NCI-H1417 (cell line): Measurements from ENCODE around the gene RPS2.
A peak's percentile ranks its signal among the peaks of the same experiment; 100 is the strongest.

Experiments used
- DNase-seq, 3 experiments: peaks; one replicate each; lab custom pipeline; 2025; lab: John Stamatoyannopoulos, UW

Gene RPS2

DNA sequence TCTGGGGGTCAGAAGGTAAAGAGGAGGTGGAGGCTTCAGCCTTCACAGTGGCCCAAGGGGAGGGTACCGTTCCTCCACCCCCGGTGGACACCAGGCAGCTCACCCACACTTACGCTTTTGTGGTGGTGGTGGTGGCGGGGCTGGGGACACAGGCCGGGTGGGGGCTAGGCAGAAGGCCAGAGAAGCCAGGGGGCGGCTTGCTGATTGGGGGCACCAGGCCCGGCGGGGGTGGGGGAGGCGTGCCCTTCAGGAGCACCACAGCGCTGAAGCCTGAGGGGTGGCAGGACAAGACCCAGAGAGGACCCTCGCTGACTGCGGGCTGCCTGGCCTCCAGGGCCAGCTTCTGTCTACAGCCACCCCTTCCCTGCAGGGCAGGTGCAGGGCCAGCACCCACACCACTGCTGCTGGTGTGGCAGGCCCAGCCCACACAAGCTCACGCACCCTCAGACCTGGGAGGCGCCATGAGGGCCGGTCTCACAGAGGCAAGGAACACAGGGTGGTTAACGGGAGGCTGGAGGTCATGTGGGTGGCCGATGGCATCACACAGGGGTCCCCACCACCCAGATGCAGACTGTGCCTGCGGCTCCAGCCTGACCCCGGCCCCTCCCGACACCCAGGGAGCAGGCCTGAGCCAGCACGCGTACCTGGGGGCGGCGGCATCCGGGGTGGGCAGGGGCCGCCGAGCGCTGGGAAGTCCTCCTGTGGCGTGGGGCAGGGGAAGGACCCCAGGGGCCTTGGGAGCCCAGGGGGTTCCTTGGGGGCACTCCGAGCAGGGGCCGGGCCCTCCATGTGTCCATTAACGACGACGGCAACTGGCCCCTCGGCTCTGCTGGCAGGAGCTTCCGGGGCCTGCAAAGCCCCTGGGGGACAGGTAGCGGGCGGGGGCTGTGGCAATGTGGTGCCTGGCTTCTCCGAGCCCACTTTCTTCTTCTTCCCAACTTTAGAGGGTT lies 34.5 kb upstream of the RPS2 start:
- DNase-seq = no peak

DNA sequence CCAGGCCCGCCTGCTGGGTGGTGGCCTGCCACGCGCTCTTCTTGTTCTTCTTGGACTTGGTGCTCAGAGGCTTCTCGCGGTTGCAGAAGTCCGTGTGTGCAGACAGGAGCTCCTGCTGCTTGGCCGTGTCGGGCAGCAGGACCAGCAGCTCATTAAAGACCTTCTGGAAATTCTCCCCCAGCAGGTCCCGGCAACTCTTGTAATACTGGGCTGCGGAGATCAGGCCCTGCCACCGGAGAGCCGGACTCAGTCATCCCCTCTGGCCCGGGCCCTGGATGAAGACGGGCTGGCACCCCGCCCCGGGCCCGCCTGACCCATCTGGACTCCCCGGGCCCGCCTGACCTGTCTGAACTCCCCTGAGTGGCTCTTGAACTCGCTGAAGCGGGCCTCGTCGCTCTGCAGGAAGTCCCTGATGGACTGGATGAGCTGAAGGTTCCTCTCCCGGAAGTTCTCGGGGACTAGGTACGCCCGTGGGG lies 33.8 kb upstream of the RPS2 start:
- no peak for DNase-seq

DNA sequence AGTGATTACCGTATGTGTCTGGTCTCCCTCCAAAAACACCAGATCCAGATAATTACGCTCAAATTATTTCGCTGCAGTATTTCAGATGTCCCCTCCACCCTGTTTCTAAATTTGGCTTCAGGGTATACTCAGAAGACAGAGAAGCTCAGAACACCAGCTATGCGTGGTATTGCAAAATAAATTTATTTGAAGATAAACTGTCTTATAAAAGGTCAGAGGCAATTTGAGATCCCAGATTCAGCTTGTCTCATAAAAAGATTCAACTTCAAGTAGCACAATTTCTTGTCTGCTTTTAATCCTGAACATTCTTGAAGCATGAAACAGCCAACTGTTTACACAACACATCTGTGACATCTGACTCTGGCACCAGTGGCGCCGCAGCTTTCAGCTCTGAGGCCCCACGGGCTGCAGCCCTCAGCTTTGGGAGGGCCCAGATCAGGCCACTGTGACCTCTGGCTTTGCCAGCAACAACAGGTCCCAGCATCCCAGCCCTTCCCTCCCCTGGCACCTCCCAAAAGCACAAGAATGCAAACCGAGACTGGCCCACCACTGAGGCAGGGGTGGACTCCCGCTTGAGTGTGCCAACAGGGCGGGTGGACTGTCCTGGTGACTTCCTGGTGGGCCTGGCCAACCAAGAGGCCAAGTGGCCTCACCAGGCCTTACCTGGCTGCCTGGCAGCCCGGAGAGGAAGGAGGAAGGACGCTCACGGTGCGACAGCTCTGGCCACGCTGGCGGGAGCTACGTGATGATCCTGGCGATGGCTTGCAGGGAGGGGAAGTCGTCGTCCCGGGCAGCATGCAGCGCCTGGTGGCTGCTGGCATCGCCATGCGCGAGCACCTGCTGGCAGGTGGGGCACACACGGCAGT lies 33.1 kb upstream of the RPS2 start:
- DNase-seq = no peak

DNA sequence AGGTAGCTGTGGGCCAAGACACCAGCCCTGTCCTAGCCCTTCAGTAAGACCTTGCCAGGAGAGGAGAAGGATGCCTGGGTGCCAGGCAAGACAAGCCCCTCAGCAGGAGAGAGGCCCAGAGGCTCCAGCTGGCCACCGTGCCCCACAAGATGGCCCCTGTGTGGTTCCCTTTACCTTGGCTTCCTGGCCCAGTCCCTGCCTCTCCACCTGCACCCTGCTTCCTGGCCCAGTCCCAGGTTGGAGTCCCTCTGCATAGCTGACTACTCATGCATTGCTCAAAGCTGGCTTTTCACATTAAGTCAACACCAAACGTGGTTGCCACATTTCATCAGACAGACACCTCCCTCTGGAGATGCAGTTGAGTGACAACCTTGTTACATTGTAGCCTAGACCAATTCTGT lies 29.1 kb upstream of the RPS2 start:
- DNase-seq = no peak

DNA sequence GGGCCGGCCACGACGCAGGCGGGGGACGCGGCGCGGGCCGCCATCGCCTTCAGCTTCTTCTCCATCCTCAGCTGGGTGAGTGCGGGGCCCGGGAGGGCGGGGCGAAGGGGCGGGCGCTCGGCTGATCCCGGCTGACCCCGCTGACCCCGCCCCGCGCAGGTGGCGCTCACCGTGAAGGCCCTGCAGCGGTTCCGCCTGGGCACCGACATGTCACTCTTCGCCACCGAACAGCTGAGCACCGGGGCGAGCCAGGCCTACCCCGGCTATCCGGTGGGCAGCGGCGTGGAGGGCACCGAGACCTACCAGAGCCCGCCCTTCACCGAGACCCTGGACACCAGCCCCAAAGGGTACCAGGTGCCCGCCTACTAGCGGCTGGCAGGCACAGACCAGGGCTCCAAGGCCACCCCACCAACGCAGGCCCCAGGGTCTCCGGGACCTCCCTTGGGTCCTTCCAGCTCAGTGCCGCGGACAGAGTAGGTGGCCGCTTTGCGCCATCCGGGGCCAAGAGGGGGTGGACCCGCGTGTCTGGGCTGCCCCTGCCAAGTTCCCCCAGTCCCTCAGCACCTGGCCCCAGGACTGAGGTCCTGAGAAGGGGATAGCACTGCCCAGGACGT lies 28.2 kb upstream of the RPS2 start:
- DNase-seq = no peak

DNA sequence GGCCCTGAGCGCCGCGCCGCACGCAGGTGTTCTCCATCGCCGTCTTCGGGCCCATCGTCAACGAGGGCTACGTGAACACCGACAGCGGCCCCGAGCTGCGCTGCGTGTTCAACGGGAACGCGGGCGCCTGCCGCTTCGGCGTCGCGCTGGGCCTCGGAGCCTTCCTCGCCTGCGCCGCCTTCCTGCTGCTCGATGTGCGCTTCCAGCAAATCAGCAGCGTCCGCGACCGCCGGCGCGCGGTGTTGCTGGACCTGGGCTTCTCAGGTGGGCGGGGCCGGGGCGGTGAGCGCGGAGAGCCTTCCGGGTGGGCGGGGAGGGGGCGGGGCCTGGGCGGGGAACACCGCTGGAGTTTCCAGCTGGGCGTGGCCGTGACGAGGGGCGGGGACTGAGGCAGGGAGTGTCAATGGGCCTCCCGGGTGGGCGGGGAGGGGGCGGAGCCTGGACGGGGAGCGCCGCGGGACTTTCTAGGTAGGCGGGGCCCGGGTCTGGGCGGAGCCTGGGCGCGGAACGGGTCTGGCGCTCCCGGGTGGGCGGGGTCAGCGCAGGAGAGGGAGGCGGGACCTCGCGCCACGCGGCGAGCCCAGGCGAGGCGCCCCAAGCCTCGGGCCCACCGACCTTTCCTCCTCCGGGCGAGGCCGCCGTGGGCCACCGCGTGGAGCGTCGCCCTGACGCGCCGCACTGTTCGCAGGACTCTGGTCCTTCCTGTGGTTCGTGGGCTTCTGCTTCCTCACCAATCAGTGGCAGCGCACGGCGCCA lies 27.5 kb upstream of the RPS2 start:
- DNase-seq = peak in 1 of 3 experiments; percentile 78

DNA sequence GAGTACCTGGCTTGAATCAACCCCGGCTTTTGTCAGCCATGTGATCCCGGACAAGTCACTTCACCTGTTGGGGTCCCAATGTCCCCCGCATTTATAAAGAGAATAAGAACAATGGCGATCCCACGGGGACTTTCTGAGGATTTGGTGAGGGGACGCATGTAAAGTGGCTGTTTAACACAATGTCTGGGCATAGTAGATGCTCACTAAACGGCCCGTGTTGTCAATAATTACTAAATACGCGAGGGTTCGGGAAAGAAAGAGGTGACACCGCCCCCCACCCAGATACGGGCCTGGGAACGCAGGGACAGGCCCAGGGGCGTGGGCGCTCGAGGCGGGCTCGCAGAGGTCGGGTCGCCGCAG lies 26.9 kb upstream of the RPS2 start:
- DNase-seq = no peak

DNA sequence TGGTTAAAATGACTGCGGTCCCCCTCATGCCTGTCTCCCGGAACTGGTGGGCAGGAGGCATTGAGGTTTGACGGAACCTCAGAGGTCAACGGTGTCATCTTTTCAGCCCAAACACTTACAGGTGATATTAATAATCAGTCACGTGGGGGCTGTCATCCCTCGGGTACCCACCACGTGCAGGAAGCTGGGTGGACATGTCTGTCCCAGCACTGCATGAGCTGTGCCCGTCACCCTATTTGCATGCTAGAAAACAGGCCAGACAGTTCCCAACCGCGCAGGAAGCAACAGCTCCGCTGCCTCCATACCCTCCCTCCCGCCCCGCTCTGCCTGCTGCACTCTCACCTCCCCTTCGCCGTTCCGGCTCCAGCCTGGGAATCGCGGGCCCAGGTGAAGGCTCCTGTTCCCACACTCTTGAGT lies 26.5 kb upstream of the RPS2 start:
- no peak for DNase-seq

DNA sequence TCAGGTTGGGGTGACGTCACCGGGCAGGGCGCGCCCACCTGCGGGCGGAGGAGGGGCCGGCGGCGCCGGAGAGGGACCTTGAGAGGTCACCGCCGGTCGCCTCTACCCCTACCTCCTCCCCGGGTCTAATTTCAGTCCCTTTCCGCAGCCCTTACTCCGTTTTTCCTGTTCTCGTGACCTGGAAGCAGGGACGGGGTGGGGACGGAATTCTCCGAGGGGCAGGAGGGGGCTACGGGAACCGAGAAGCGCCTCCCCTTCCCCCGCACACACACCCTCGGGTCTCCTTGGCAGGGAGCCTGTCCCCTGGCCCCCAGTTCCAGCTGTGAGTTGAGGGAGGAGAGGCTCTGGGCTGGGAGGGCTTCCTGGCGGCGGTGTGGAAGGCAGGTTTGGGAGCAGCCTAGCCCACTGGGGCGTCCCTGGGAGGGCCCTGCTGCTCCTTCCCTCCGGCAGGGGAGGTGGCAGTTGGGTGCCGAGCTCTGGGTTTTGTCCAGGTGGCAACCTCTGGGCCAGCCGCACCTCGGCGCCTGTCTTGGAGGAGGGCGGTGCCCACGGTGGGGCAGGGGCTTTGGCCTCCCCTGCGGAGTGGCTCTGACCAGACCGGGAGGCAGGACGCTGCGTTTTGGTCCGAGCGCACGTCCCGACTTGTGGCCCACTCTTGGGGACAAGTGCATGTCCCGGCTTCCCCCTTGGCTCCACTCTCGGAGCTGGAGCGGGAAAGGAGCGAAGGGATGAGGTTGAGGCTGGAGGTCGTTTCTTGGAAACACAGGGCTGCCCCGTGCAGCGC lies 25.9 kb upstream of the RPS2 start:
- DNase-seq = peak; percentile 50 to 64 (median 60)

DNA sequence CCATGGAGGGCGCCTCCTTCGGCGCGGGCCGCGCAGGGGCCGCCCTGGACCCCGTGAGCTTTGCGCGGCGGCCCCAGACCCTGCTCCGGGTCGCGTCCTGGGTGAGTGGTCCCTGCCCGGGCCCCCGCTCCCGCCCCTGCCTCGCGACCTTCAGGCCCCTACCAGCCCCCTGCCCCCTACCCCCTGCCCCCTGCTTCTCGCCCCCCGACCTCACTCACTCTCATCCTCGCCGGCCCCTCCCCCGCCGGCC lies 25.4 kb upstream of the RPS2 start:
- no peak for DNase-seq

DNA sequence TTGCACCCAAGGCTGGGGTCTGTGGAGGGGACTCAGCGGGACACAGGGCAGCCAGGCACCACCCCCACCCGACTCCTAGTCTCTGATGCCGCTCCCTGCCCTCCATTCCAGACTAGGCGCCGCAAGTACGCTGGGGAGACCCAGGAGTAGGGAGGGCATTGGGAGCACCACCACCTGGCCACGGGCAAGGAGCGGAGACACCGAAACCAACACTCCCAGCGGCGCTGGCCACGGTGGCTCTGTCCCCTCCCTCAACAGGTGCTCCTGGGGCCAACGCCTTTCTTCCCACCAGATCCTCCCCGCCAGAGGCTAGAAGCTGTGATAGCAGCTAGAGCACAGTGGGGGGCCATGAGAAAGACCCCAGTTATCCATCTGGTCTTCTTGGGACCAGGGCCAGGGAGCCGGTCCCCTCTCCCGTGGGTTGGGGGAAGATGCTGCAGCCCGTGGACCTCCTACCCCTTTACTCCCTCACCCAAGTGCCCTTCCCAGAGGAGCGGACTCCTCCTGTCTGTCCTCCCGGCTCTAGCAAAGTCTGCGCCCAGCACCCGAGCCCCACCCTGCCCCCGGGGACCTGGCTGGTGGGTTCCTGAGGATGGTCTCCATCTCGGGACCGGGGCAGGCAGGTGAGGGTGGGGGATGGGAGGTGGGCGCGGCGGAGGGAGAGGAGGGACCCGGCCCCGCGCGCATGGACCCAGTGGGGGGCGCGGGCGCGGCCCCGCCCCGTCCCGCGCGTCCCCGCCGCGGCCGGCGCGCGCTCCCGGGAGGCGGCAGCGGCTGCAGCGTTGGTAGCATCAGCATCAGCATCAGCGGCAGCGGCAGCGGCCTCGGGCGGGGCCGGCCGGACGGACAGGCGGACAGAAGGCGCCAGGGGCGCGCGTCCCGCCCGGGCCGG lies 24.8 kb upstream of the RPS2 start, which contains the start of gene SYNGR3:
TSS of gene SYNGR3 (plus strand) at position 762 of the 892 bp plus-strand sequence. CDS start 133 bp downstream, outside the sequence.
- DNase-seq = peak; percentile 52 to 81 (median 73)

DNA sequence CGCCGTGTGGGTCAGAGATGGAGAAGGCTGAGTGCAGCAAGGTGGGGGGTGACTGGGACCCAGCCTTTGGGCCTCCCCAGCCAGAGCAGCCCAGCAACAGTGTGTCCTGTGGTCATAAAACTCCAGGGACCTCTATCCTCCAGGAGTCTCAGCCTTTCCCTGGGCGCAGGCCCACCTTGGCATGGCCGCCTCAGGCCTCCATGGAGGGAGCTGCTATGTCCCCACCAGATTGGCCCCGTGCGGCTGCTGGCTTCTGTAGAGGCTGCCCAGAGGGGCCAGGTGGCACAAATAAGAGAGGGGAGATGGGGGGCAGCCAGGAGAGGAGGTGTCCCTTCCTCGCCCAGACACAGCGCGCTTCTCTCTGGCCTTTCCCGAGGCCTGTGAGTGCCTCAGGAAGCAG lies 22.6 kb upstream of the RPS2 start:
- no peak for DNase-seq

DNA sequence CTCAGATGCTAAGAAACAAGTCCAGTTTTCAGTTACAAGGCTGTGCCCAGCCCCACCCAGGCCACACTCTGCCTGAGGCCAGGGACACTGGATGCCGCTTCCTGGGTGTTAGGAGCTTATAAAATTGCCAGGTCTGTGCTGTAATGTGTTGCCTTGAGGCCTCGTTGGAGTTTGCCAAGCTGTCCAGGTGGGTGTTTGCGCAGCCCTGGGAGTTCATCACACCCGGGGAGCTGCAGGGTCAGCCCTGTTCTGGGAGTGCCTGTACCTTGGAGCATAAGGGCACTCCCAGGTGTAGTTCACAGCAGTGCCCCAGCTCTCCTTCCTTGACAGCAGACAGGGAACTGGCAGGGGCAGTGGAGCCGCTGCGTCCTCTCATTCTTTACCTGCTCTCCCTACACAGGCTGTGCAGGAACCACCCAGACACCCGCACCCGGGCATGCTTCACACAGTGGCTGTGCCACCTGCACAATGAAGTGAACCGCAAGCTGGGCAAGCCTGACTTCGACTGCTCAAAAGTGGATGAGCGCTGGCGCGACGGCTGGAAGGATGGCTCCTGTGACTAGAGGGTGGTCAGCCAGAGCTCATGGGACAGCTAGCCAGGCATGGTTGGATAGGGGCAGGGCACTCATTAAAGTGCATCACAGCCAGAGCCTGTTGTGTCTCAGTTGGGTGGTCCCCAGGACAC lies 21.0 kb upstream of the RPS2 start:
- no peak for DNase-seq

DNA sequence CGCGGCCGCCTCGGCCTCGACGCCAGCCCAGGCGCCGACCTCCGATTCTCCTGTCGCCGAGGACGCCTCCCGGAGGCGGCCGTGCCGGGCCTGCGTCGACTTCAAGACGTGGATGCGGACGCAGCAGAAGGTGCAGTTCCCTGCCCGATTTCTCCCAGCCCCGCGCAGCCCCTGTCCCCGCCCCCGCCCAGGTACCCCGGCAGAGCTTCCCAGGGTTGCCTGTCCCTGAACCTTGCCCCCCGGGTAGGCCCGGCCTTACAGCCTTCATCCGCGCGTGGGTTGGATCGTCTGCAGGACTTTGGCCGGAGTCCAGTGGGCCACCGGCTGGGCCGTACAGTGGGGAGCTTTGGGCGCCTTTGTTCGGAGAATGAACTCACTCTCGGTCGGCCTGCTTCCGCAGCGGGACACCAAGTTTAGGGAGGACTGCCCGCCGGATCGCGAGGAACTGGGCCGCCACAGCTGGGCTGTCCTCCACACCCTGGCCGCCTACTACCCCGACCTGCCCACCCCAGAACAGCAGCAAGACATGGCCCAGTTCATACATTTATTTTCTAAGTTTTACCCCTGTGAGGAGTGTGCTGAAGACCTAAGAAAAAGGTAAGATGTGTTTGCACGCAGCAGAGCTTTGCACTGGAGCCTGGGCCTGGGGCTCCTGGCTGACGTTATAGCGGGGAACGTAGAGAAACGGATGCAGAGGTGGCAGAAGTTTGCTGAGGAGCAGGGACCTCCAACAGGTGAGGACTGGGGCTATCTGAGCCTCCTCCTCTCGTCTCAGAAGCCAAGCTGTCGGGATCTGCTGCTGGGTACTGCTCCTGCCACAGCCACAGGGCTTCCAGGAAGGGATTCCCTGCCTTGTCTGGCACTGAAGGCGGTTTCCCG lies 20.0 kb upstream of the RPS2 start:
- peak in 2 of 3 experiments; percentile 46 to 70 for DNase-seq

DNA sequence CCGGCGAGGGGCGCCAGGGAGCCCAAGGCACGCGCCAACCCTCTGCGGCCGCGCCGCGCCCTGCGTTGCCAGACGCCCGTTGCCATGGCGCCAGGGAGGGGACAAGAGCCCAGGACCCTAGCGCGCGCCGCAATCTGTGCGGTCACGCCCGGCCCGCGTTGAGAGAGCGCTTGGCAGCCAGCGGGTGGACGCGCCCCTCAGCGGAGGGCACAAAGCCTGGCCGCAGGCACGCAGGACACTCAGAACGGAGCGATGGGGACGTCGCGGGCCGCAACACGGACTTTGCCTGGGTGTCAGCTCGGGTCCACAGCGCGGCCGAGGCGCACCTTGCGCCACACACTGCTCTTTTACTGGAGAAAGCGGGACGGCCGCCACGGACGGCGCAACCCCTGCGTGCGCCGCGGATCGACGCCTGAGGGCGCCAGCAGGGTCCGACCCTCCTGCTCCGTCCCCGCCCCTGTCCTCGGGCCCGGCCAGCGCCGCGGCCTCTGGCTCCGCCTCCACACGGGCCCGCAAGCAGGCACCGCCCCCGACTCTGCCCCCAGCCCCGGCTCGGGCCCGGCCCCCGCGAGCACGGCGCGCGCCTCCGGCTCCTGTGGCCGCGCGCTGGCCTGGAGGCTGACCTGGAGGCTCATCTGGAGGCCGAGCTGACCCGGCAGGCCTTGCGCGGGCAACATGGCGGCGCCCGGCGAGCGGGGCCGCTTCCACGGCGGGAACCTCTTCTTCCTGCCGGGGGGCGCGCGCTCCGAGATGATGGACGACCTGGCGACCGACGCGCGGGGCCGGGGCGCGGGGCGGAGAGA lies 19.1 kb upstream of the RPS2 start, which contains the start of gene GFER:
TSS of gene GFER (plus strand) at position 650 of the 803 bp plus-strand sequence. CDS start at position 676, 26 bp downstream.
- peak; percentile 90 to 94 (median 91) for DNase-seq

DNA sequence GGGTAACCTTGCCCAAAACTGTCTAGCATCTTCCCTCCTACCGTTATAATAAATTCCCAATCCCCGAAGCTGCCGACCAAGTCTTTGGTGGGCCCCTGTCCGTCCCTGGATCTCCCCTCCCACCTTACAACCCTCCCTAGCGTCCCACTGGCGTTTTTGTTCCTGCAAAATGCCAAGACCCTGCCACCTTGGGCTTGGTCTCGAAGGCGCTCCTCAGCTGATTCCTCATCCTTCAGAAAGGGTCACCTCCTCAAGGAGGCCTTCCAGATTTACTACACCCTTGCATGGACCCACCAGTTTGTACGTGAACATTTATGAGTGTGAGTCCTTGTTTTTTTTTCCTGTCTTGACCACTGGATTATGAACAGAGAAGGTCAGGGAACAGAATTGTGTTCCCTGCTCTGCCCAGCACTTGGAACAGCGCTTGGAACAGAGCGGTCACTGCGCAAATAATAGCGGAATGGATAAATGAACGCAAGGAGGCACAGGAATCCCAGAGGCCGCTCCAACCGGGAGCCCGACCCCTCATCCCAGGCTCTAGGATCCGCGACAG lies 18.4 kb upstream of the RPS2 start:
- DNase-seq = no peak

DNA sequence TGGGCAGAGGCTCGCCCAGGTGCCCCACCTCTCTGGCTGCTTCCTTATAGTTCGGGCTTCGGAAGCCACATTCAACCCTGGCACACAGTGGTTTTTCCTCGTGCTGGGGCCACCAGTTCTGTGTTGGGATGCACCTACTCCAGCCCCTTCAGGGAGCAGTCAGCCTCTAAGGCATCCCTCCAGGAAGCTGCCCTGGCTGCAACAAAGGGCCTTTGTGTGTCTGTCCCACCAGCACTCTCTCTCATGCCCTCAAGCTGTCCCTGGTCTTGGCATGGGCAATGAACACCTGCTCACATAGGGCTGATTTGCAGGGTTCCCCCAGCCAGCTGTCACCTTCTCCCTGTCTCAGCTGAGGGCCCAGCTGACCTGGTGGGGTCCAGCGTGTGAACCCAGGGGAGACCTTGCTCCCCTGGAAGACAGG lies 17.4 kb upstream of the RPS2 start:
- peak in 1 of 3 experiments; percentile 43 for DNase-seq
